ENCODE results near the gene NOX3.

DNA sequence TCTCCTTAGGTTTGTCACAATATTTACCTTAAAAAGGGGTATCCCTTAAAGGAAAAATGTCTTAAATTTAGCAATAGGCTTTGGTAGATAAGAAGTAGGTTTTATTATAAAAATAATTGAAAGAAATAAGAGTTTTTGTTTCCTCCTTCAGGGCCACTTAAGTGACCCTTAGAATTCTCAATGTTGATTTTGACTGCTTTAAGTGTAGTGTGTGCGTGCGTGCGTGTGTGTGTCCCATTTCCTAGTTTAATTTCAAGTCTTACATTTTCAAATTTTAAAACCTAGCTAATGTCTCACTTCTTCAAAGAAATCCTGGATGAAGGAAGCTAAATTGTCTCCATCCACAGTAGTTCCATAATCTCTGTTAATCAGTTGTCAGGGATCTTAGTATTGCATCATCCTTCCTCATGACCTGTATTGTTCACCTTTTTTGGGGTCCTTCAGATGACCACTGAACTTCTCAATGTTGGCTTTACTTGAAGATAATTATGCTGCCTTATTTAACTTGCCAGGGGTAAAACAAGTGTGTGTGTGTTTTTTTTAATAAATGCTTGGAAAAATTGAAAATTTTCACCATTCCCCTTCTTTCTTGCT is 90.7 kb downstream of the NOX3 start:
- TF ChIP-seq, protein P1, sequence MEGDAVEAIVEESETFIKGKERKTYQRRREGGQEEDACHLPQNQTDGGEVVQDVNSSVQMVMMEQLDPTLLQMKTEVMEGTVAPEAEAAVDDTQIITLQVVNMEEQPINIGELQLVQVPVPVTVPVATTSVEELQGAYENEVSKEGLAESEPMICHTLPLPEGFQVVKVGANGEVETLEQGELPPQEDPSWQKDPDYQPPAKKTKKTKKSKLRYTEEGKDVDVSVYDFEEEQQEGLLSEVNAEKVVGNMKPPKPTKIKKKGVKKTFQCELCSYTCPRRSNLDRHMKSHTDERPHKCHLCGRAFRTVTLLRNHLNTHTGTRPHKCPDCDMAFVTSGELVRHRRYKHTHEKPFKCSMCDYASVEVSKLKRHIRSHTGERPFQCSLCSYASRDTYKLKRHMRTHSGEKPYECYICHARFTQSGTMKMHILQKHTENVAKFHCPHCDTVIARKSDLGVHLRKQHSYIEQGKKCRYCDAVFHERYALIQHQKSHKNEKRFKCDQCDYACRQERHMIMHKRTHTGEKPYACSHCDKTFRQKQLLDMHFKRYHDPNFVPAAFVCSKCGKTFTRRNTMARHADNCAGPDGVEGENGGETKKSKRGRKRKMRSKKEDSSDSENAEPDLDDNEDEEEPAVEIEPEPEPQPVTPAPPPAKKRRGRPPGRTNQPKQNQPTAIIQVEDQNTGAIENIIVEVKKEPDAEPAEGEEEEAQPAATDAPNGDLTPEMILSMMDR (IDR thresholded peaks at IDR 0.05; ENCODE audit: poor library complexity) = no peak
- no peak for TF ChIP-seq EZH2phosphoT487 (IDR thresholded peaks at IDR 0.05; ENCODE audit: low read depth, severe bottlenecking, unreplicated experiment)
